ENCODE data around the gene EVPLL.

DNA sequence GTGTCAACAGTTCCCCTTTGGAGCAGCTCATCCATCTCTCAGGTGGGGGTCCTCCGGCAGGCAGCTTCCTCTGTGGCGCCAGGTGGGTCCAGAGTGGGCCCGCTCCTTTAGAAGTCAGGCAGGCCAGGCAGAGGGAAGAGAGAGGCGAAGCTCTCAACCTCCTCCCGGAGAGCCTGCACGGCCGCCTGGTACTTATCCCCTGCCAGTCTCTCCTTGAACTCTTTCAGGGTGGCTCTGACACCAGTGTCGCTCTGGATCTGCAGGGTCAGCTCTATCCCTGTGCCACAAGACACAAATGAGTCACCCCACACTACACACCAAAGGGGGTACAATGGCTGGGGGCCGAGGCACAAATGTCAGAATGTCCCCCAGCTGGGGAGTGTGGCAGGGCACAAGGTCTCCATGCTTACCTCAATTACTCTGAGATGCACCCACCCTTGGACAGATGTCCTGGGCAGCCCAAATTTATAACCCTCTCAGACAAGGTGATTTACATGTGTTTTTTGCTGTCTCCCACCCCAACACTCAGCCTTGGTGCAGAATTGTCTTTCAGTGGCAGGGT lies 48.9 kb upstream of the EVPLL start:
- TF ChIP-seq EZH2 (IDR thresholded peaks at IDR 0.05; ENCODE audit: borderline replicate concordance, insufficient read depth, low read depth, low read length, poor library complexity, severe bottlenecking): no peak
- TF ChIP-seq, protein P1, sequence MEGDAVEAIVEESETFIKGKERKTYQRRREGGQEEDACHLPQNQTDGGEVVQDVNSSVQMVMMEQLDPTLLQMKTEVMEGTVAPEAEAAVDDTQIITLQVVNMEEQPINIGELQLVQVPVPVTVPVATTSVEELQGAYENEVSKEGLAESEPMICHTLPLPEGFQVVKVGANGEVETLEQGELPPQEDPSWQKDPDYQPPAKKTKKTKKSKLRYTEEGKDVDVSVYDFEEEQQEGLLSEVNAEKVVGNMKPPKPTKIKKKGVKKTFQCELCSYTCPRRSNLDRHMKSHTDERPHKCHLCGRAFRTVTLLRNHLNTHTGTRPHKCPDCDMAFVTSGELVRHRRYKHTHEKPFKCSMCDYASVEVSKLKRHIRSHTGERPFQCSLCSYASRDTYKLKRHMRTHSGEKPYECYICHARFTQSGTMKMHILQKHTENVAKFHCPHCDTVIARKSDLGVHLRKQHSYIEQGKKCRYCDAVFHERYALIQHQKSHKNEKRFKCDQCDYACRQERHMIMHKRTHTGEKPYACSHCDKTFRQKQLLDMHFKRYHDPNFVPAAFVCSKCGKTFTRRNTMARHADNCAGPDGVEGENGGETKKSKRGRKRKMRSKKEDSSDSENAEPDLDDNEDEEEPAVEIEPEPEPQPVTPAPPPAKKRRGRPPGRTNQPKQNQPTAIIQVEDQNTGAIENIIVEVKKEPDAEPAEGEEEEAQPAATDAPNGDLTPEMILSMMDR (IDR thresholded peaks at IDR 0.05): no peak

Measured in B cell (primary cell).